ENCODE results near the gene ZNF592.

Gene ZNF592

DNA sequence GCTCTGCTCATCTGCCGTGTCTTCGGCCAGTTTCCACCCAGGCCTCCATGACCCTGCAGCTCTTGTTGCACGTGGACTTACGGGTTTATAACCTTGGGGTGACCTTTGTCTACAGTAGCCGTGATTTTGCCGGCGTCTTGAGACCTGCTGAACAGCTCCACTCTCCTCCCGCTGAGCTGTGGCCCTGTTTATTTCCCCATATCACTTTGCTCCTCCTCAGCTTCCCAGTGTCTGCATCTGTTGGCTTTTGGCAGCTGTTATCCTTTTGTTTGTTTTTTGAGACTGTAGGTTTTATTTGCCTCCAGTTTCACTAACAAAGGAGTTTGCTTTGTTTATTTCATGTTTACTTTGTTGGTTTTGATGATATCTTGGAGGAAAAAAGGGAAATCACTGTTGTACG lies 106.7 kb downstream of the ZNF592 start:
- DNase-seq (ENCODE audit: low read depth, low spot score) = no peak

DNA sequence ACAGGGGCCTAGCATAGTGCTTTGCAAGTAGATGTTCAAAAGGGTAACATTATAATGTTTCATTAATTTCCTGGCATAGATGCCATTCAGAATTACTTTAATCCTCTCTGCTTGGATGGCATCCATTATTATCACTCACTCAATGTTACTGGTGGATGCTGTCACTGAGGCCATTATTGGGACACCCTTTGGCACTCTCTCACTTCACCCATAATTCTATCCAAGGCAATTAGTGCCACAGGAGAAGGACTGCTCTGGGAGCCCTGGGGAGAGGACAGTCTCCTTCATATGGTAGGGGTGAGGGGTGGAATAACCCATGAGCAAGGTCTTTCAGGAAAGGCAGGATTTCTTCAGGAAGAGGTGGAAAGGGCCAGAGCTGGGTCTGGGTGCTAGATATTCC lies 107.4 kb downstream of the ZNF592 start:
- DNase-seq (ENCODE audit: low read depth, low spot score) = no peak

All from iPS DF 19.7 (cell line).